Trophoblast cell (in vitro differentiated cells and primary cell): ENCODE results near the gene PPIL1.

Experiments
- DNase-seq, 2 donors: peaks; one replicate each; pipeline ENCODE4 v3.0.0-alpha.2; 2016
- H2AFZ ChIP-seq: 2 replicates; pipeline ENCODE4 v1.6.1; 2013; ENCODE audit warnings: low read length, moderate library complexity, mild to moderate bottlenecking; ENCODE audit not compliant: insufficient read depth, poor library complexity
- H2AK5ac ChIP-seq: 2 replicates; pipeline ENCODE4 v1.6.1; 2013; ENCODE audit warnings: mild to moderate bottlenecking, low read length
- H2BK120ac ChIP-seq: 2 replicates; pipeline ENCODE4 v1.6.1; 2013; ENCODE audit warnings: low read length, mild to moderate bottlenecking, moderate library complexity; ENCODE audit not compliant: insufficient read depth, poor library complexity
- H2BK12ac ChIP-seq: 2 replicates; pipeline ENCODE4 v1.6.1; 2013; ENCODE audit warnings: mild to moderate bottlenecking, low read length, moderate library complexity
- H2BK5ac ChIP-seq: 2 replicates; pipeline ENCODE4 v1.6.1; 2013; ENCODE audit warnings: low read length, low read depth, moderate library complexity, mild to moderate bottlenecking; ENCODE audit not compliant: poor library complexity
- H3K14ac ChIP-seq: 2 replicates; pipeline ENCODE4 v1.6.1; 2013; ENCODE audit warnings: mild to moderate bottlenecking, low read length
- H3K18ac ChIP-seq: 2 replicates; pipeline ENCODE4 v1.6.1; 2013; ENCODE audit warnings: mild to moderate bottlenecking, low read length
- H3K23ac ChIP-seq: 2 replicates; pipeline ENCODE4 v1.6.1; 2013; ENCODE audit warnings: low read length
- H3K27ac ChIP-seq: 2 replicates; pipeline ENCODE4 v1.5.1; 2013; ENCODE audit warnings: low read depth, mild to moderate bottlenecking, inconsistent platforms, low read length, moderate library complexity
- H3K27me3 ChIP-seq: 2 replicates; pipeline ENCODE4 v1.6.1; 2013; ENCODE audit warnings: inconsistent platforms, mild to moderate bottlenecking, low read length, moderate library complexity; ENCODE audit not compliant: insufficient read depth
- H3K36me3 ChIP-seq, 2 experiments: 1 replicate in 1 of 2; 2 replicates in 1 of 2; pipeline ENCODE4 v1.6.1; 2013; ENCODE audit warnings: low read length in 2 of 2, mild to moderate bottlenecking in 2 of 2, moderate library complexity in 1 of 2; ENCODE audit not compliant: insufficient read depth in 2 of 2, control insufficient read depth in 1 of 2
- H3K4ac ChIP-seq: 2 replicates; pipeline ENCODE4 v1.6.1; 2013; ENCODE audit warnings: low read depth, mild to moderate bottlenecking, low read length, moderate library complexity
- H3K4me1 ChIP-seq, 2 experiments: 1 replicate in 1 of 2; 2 replicates in 1 of 2; pipeline ENCODE4 v1.6.1; 2013; ENCODE audit warnings: low read length in 2 of 2, mild to moderate bottlenecking in 2 of 2, moderate library complexity in 1 of 2; ENCODE audit not compliant: insufficient read depth in 2 of 2, control insufficient read depth in 1 of 2
- H3K4me2 ChIP-seq: 2 replicates; pipeline ENCODE4 v1.6.1; 2013; ENCODE audit warnings: inconsistent platforms, mild to moderate bottlenecking, low read length, moderate library complexity
- H3K4me3 ChIP-seq: 2 replicates; pipeline ENCODE4 v1.5.1; 2013; ENCODE audit warnings: mild to moderate bottlenecking, low read depth, low read length, inconsistent platforms
- H3K79me1 ChIP-seq: one replicate; pipeline ENCODE4 v1.6.1; 2013; ENCODE audit warnings: low read length
- H3K79me2 ChIP-seq: 2 replicates; pipeline ENCODE4 v1.6.1; 2013; ENCODE audit warnings: low read length, mild to moderate bottlenecking; ENCODE audit not compliant: control insufficient read depth, insufficient read depth, poor library complexity
- H3K9ac ChIP-seq: 2 replicates; pipeline ENCODE4 v1.6.1; 2013; ENCODE audit warnings: mild to moderate bottlenecking, low read length
- H3K9me3 ChIP-seq: 2 replicates; pipeline ENCODE4 v1.6.1; 2013; ENCODE audit warnings: low read depth, mild to moderate bottlenecking, control low read depth, inconsistent platforms, low read length; ENCODE audit not compliant: insufficient read depth
- H4K12ac ChIP-seq: 2 replicates; pipeline ENCODE4 v1.6.1; 2013; ENCODE audit warnings: low read depth, mild to moderate bottlenecking, low read length, moderate library complexity
- H4K8ac ChIP-seq: 2 replicates; pipeline ENCODE4 v1.6.1; 2013; ENCODE audit warnings: low read depth, mild to moderate bottlenecking, low read length, moderate library complexity
- H4K91ac ChIP-seq: one replicate; pipeline ENCODE4 v1.6.1; 2013; ENCODE audit warnings: low read depth, mild to moderate bottlenecking, low read length, moderate library complexity
- WGBS: extraction: QIAGEN DNeasy Blood & Tissue Kit; methylation state at CpG from one replicate; pipeline ENCODE4 v1.1.7; 2013; ENCODE audit warnings: missing lambda C conversion rate; ENCODE audit not compliant: insufficient read length, insufficient coverage; ENCODE audit errors: extremely low coverage; 5-methylcytosine and 5-hydroxymethylcytosine counted together

The PPIL1 gene

GRCh38 chr6:36825994-36826393, 48.6 kb downstream of the PPIL1 start:
- no peak for DNase-seq
- H3K79me1 ChIP-seq = peaks cover 23% of the 10 kb centered on the region
- WGBS = no CpG with 5 or more reads among the region's 8 CpGs

GRCh38 chr6:36825452-36825851, 49.2 kb downstream of the PPIL1 start:
- Histone ChIP-seq H3K14ac (no peak overlapping the region), H3K79me1 (peaks cover 23% of the 10 kb centered on the region), H2BK5ac (no peak overlapping the region), H3K4me2 (no peak overlapping the region), H4K8ac (peak overlapping the region; percentile 4), H3K9ac (no peak overlapping the region), H3K27me3 (no peaks in the 10 kb centered on the region), H3K18ac (no peak overlapping the region), H2AK5ac (no peak overlapping the region), H3K9me3 (peaks cover 7% of the 10 kb centered on the region), H4K12ac (no peak overlapping the region), H2BK120ac (no peak overlapping the region), H3K4ac (no peak overlapping the region), H3K36me3 (no peaks in the 10 kb centered on the region), H3K79me2 (peaks cover 1% of the 10 kb centered on the region), H4K91ac (no peak overlapping the region), H3K4me3 (no peak overlapping the region), H3K23ac (no peak overlapping the region), H3K4me1 (peaks cover 47 to 60% of the 10 kb centered on the region in 2 experiments), H2BK12ac (peak overlapping the region; percentile 44), H2AFZ (no peak overlapping the region), H3K27ac (no peak overlapping the region)
- DNase-seq = no peak
- no CpG with 5 or more reads among the region's 6 CpGs for WGBS

More at GRCh38 chr6:36825994-36826393, 48.6 kb downstream of the PPIL1 start:
- H3K36me3 ChIP-seq = no peaks in the 10 kb centered on the region
- H2BK5ac ChIP-seq = no peak overlapping the region
- H3K18ac ChIP-seq = no peak overlapping the region
- no peak overlapping the region for H4K91ac ChIP-seq
- H4K12ac ChIP-seq = no peak overlapping the region
- no peak overlapping the region for H2AFZ ChIP-seq
- H3K23ac ChIP-seq = no peak overlapping the region
- no peak overlapping the region for H3K4ac ChIP-seq
- peak overlapping the region; percentile 19 for H2BK12ac ChIP-seq
- no peak overlapping the region for H4K8ac ChIP-seq
- H3K27ac ChIP-seq = no peak overlapping the region
- H3K4me1 ChIP-seq = peaks cover 47 to 56% of the 10 kb centered on the region in 2 experiments
- no peak overlapping the region for H2AK5ac ChIP-seq
- H2BK120ac ChIP-seq = no peak overlapping the region
- no peak overlapping the region for H3K14ac ChIP-seq
- H3K4me2 ChIP-seq = no peak overlapping the region
- H3K27me3 ChIP-seq = no peaks in the 10 kb centered on the region
- H3K4me3 ChIP-seq = no peak overlapping the region
- peaks cover 7% of the 10 kb centered on the region for H3K9me3 ChIP-seq
- H3K9ac ChIP-seq = no peak overlapping the region
- peaks cover 1% of the 10 kb centered on the region for H3K79me2 ChIP-seq

- no peak overlapping the region for H3K23ac ChIP-seq
- H3K27ac ChIP-seq = peak overlapping the region; percentile 19
- no peak overlapping the region for H3K4me2 ChIP-seq
- DNase-seq = no peak
- no peak overlapping the region for H3K4me3 ChIP-seq
- peaks cover 7% of the 10 kb centered on the region for H3K9me3 ChIP-seq
- H2AK5ac ChIP-seq = no peak overlapping the region
- H4K12ac ChIP-seq = no peak overlapping the region
- H2BK12ac ChIP-seq = no peak overlapping the region
- H3K18ac ChIP-seq = no peak overlapping the region
- peaks cover 1% of the 10 kb centered on the region for H3K79me2 ChIP-seq
- no CpG with 5 or more reads among the region's 7 CpGs for WGBS
- H4K8ac ChIP-seq = no peak overlapping the region
- peaks cover 54 to 69% of the 10 kb centered on the region in 2 experiments for H3K4me1 ChIP-seq
- H3K27me3 ChIP-seq = no peaks in the 10 kb centered on the region
- H2BK120ac ChIP-seq = no peak overlapping the region
- no peak overlapping the region for H2AFZ ChIP-seq
- no peak overlapping the region for H3K4ac ChIP-seq
- no peak overlapping the region for H3K9ac ChIP-seq
- H3K14ac ChIP-seq = no peak overlapping the region
- H2BK5ac ChIP-seq = no peak overlapping the region
- H3K36me3 ChIP-seq = no peaks in the 10 kb centered on the region
- H3K79me1 ChIP-seq = peaks cover 23% of the 10 kb centered on the region
- no peak overlapping the region for H4K91ac ChIP-seq
Observed at GRCh38 chr6:36824253-36824652, 50.4 kb downstream of the PPIL1 start.

GRCh38 chr6:36823421-36824096, 51.0 kb downstream of the PPIL1 start:
- H3K9me3 ChIP-seq = peaks cover 7% of the 10 kb centered on the region
- peak overlapping the region; percentile 11 for H2BK12ac ChIP-seq
- no peak overlapping the region for H2BK120ac ChIP-seq
- peak overlapping the region; percentile 11 for H3K27ac ChIP-seq
- no peak overlapping the region for H3K9ac ChIP-seq
- peaks cover 54 to 69% of the 10 kb centered on the region in 2 experiments for H3K4me1 ChIP-seq
- H3K36me3 ChIP-seq = no peaks in the 10 kb centered on the region
- peaks cover 23% of the 10 kb centered on the region for H3K79me1 ChIP-seq
- peaks cover 1% of the 10 kb centered on the region for H3K79me2 ChIP-seq
- H2AK5ac ChIP-seq = no peak overlapping the region
- no CpG with 5 or more reads among the region's 12 CpGs for WGBS
- peak overlapping the region; percentile 18 for H3K18ac ChIP-seq
- no peak overlapping the region for H3K4me3 ChIP-seq
- no peak overlapping the region for H4K12ac ChIP-seq
- no peaks in the 10 kb centered on the region for H3K27me3 ChIP-seq
- no peak overlapping the region for H3K23ac ChIP-seq
- DNase-seq = no peak
- no peak overlapping the region for H2AFZ ChIP-seq
- no peak overlapping the region for H2BK5ac ChIP-seq
- no peak overlapping the region for H3K4me2 ChIP-seq
- H4K8ac ChIP-seq = no peak overlapping the region
- peak overlapping the region; percentile 33 for H3K14ac ChIP-seq
- H4K91ac ChIP-seq = no peak overlapping the region
- H3K4ac ChIP-seq = no peak overlapping the region
